GM18909 (cell line): ENCODE measurements around the gene C4orf33.
"Not testable (repeated sequence)": the region's sequence is repeated elsewhere in the genome, so short reads cannot be mapped to it uniquely, and the experiment has no call there.

Source experiments
- ATAC-seq: cut with Tn5 transposase; IDR thresholded peaks from one replicate; pipeline ENCODE4 v1.9.1; 2021; ENCODE audit warnings: mild to moderate bottlenecking; ENCODE audit not compliant: unreplicated experiment, poor library complexity

The C4orf33 gene, protein sequence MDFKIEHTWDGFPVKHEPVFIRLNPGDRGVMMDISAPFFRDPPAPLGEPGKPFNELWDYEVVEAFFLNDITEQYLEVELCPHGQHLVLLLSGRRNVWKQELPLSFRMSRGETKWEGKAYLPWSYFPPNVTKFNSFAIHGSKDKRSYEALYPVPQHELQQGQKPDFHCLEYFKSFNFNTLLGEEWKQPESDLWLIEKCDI

DNA sequence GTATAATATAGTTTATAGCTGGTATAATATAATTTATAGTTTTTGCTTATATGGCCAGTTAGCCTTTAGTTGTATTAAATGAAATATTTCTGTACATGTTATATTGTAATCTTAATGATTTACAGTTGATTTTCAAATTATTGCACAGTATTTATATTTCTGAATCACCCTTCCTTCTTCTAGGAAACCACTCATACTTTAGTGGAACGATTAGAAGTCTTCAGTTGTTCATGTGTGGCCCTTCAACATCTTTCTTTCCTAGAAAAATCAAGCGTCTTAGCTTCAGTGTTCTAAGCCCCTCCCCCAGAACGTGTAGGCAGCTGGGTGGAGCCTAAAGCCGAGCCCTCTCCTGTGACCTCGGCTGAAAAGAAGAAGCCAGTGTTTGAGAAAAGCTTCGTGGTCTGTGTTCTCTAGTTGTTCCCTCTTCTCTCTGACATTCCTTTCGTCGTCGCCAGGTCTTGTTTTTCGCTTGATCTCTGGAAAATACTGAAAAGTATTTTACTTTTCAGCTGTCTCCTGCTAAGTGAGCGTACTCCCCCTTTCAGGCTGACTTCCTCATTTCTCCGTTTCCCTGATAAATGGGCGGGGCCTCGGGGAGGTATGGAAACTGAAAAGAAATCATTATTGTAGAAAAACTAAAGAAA is at the start of gene C4orf33:
TSS of gene C4orf33 (plus strand) at position 342 of the 644 bp plus-strand sequence. CDS start 6,459 bp downstream, outside the sequence.
- ATAC-seq, result peak; percentile 53

DNA sequence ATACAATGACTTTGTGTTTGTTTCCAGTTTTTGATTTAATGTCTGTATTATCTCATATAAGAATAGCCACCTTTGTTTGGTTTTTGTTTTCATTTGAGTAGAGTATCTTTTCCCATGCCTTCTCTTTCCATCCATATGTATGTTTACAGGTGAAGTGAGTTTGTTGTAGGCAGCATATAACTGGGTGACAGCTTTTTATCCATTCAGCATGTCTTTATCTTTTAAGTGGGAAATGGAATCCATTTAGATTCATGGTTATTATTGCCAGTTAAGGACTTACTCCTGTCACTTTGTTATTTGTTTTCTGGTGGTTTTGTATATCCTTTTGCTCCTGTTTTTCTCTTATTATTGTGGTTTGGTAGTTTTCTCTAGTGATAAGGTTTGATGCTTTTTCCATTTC is 36.9 kb upstream of the C4orf33 start:
- ATAC-seq, result no peak

GRCh38 chr4:129062580-129062979 is 33.4 kb upstream of the C4orf33 start:
- ATAC-seq, result no peak

- no peak for ATAC-seq
Observed at GRCh38 chr4:129063640-129064039, 32.3 kb upstream of the C4orf33 start.

DNA sequence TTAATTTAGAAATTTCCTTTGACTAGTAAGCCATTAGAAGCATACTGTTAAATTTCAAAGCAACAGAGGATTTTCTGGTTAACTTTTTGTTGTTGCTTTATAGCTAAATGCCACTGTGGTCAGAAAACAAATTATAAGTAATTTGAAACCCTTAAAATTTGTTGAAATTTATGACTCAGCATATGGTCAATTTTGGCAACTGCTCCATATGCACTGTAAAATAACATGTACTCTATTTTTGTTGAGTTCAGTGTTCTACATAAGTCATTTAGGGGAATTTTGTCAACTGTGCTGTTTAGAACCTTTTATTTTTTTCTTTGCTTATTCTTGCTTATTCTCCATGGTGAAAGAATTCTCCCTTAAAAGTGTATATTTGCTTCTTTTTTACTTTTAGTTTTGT is 31.2 kb upstream of the C4orf33 start:
- ATAC-seq, result no peak

DNA sequence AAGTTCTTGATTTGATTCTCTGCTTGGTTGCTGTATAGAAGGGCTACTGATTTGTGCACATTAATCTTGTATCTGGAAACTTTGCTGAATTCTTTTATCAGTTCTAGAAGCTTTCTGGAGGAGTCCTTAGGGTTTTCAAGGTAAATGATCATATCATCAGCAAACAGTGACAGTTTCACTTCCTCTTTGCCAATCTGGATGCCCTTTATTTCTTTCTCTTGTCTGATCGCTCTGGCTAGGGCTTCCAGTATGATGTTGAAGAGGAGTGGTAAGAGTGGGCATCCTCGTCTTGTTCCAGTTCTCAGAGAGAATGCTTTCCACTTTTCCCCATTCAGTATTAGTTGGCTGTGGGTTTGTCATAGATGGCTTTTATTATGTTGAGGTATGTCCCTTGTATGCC is 26.4 kb upstream of the C4orf33 start:
- not testable (repeated sequence) for ATAC-seq

- no peak for ATAC-seq
Observed at GRCh38 chr4:129077326-129077725, 18.6 kb upstream of the C4orf33 start.

DNA sequence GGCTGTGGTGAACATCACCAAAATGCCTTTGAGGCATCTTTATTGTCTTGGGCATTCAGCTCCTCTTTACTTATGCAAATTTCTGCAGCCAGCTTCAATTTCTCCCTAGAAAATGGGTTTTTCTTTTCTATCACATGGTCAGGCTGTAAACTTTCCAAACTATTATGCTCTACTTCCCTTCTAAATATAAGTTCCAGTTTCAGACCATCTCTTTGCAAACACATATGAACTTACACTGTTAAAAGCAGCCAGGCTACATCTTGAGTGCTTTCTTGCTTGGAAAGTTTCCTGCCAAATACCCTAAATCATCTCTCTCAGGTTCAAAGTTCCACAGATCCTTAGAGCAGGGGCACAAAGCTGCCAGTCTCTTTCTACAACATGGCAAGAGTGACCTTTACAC is 15.8 kb upstream of the C4orf33 start:
- no peak for ATAC-seq

- no peak for ATAC-seq
Observed at GRCh38 chr4:129082302-129082701, 13.7 kb upstream of the C4orf33 start.

DNA sequence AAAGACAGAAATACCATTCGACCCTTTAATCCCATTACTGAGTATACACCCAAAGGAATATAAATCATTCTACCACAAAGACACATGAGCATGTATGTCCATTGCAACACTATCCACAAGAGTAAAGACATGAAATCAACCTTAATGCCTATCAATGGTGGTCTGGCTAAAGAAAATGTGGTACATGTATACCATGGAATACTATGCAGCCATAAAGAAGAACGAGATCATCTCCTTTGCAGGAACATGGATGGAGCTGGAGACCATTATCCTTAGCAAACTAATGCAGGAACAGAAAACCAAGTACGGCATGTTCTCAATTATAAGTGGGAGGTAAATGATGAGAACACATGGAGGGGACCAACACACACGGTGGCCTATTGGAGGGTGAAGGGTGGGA is 10.5 kb upstream of the C4orf33 start:
- no peak for ATAC-seq

GRCh38 chr4:129087516-129087915 is 8.4 kb upstream of the C4orf33 start:
- ATAC-seq, result no peak

- ATAC-seq, result no peak
Observed at GRCh38 chr4:129092631-129093190, 3.2 kb upstream of the C4orf33 start.

- peak; percentile 96 for ATAC-seq
Observed at GRCh38 chr4:129093191-129093920, 2.6 kb upstream of the C4orf33 start, which contains the start of gene SCLT1. Gene SCLT1, minus strand, starts transcription at chr4:129093539. Its CDS starts 436 bp downstream, at chr4:129093103.

GRCh38 chr4:129094347-129094746 is 1.6 kb upstream of the C4orf33 start:
- ATAC-seq, result no peak

DNA sequence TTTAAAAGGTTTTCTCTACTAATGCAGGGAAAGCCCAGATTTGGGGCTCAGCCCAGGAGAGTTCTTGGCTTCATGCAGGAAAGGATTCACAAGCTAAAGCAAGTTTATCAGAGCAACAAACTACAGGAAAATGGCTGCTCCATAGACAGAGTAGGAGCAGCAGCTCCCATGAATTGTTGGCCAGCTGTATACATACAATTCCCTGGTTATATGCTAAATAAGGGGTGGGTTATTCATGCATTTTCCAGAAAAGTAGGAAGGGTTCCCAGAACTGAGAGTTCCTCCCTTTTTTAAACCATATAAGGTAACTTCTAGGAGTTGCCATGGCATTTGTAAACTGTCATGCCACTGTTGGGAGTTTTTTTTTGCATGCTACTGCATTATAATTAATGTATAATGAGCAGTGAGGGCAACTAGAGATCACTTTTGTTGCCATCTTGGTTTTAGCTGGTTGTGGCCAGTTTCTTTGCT is 2.6 kb downstream of the C4orf33 start:
- no peak for ATAC-seq

DNA sequence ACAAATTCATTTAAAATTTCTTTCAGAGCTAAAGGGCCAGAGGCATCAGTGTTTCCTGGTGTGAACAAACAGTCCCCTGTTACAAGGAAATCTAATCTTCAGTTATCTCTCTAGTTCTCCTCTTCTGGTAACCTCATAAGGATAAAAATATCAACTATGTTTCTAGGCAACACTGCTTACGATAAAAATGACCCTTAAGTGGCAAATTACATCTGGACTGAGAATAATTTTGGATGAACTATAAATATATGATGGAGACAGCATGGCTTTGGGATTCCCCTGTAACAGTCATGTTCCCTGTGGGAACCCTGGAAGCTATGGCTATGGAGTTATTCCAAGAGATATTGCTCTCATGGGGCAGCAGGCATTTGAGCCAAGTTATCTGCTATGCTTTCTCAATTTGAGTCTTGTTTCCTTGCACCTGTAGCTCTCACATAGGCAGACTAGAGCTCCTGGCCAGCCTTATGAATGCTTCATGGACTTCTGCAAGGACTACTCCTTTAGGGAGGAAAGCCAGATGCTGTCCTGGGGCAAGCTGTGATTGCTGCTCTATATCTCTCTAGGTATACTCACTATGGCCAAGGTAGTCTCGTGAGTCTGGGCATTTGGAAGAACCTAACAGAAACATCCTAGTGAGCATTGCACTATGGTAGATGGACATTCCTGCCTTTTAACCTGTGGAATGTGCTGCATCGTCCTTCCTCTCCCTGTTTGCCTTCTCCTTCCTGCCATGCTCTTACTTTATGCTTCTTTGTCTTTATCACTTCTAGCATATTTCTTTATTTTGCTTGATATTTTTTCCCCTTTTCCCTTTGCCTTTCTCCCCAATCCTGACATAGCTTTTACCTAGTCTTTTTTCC is 14.2 kb downstream of the C4orf33 start:
- no peak for ATAC-seq

DNA sequence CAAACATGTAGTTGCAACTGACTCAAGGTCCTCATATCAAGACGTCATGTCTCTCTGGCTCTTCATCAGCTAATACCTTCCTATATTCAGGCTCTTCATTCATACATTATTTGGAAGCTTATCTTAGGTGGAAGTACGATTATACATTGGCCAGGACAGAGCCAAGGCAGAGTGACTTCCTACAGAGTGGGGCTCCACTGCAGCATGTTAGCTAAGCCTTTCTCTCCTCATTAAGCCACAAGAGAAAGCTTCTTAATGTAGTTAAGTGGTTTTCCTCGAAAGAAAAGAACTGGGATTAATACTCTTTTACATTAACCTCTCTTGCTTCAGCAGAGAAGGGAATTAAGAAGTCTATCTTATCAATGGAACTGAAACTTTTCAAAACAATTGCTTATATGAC is 15.0 kb downstream of the C4orf33 start:
- no peak for ATAC-seq

GRCh38 chr4:129111919-129112318 is 16.0 kb downstream of the C4orf33 start:
- no peak for ATAC-seq

DNA sequence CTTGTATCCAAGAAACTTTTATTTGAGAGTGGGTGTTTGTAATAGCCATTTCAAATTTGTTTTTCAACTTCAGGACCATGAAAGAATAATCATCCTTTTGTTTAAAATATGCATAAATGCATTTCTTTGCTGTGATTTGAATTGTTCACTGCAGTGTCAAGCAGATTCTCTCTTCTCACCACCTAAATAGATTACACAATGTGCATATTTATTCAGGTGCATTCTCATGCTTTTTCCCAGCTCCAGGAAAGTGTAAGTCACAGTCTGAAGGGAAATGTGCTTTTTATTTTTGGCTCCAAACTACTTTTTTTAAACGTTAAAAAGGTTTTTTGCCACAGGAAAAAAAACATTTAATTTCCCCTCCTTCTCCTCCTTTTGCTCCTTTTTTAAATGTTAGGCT is 17.5 kb downstream of the C4orf33 start:
- ATAC-seq, result no peak

- ATAC-seq, result no peak
Observed at GRCh38 chr4:129113919-129114318, 18.0 kb downstream of the C4orf33 start.
